NCI-H2227 (cell line): ENCODE measurements around the gene LEFTY1.
"Not testable (repeated sequence)": the region's sequence is repeated elsewhere in the genome, so short reads cannot be mapped to it uniquely, and the experiment has no call there.

Experiments used
- DNase-seq: peaks from one replicate; lab custom pipeline; 2025; ENCODE audit not compliant: unreplicated experiment; lab: John Stamatoyannopoulos, UW

The LEFTY1 gene

DNA sequence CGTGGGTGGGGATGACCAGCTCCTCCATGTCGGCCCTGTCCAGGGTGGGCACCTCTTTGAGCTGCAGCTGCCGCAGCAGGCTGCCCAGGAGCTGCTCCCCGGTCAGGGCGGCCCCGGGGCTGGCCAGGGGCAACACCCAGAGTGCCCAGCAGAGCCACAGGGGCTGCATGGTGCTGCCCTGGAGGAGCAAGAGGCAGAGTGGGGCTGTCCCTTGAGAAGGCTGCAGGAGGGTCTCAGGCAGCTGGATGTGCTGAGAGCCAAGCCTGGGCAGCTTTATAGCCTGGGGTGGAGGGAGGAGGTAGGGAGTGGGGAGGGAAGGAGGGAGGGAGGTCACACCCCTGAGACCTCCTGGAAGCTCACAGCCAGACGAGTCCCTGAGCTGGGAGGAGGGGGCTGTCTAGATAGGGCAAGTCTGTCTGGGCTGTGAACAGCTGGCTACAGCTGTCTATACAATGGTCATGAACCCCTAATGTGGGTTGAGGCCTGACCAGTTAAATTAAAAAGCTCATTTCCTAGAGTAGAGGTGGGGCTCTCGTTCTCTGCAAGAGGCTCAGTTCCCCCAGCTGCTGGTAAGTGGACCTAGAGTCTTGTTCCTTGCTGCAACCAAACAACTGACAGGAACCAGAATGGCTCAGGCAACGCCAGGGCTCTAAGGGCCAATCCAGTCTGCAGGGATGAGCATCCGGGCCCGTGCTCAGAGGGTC is at the start of gene LEFTY1:
TSS of gene LEFTY1 (minus strand) at position 249 of the 704 bp plus-strand sequence. CDS start at position 169, 80 bp downstream.
- DNase-seq: no peak

DNA sequence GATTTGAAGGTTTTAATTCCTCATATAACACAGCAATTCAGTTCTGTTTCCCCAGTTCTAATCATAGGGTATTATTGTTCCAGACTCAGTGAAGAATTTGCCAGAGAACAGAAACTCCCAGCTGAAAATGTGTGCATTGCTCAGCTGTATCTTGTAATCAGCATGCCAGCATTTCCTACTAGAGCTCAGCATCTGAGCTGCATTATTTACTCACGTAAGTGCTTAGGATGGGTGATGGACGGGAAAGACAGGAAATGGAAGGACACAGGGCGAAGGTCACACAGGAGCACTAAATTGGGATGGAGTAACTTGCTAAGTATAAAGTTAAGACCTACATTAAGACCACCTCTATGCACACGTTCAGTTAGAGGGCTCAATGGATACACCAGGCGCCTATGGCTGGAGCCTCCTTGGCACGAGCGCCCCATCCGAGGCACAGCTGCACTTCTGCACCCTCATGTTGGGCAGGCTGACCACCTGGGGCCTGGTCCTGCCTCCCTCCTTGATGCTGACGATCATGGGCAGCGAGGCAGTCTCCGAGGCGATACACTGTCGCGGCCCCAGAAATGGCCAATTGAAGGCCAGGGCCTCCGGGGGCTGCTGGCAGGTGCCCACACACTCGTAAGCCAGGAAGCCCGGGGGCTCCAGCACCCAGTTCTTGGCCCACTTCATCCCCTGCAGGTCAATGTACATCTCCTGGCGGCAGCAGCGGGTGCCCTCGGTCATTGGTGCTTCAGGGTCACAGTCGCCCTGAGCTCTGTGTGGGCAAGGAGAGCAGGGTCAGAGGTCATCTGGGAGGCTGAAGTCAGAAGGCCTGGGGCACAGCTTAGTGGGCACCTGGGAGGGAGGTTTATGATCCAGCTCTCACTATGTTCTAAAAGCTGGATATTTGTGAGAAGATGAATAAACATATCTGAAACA is 48.4 kb upstream of the LEFTY1 start:
- no peak for DNase-seq

- no peak for DNase-seq
These were observed 47.6 kb upstream of the LEFTY1 start for GRCh38 chr1:225936523-225936922.

- DNase-seq: not testable (repeated sequence)
These were observed 47.1 kb upstream of the LEFTY1 start for GRCh38 chr1:225936086-225936485.

GRCh38 chr1:225934711-225935110 is 45.8 kb upstream of the LEFTY1 start:
- DNase-seq: no peak

DNA sequence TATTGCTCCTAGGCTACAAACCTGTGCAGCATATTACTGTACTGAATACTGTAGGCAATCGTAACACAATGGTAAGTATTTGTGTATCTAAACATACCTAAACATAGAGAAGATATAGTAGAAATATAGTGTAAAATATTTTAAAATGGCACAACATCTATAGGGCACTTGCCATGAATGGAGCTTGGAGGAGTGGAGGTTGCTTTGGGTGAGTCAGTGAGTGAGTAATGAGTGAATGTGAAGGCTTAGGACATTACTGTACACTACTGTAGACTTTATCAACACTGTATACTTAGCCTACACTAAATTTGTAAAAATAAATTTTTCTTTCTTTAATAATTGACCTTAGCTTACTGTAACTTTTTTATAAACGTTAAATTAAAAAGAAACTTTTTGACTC is 44.1 kb upstream of the LEFTY1 start:
- DNase-seq: no peak

- no peak for DNase-seq
These were observed 42.6 kb upstream of the LEFTY1 start for GRCh38 chr1:225931270-225932136.

DNA sequence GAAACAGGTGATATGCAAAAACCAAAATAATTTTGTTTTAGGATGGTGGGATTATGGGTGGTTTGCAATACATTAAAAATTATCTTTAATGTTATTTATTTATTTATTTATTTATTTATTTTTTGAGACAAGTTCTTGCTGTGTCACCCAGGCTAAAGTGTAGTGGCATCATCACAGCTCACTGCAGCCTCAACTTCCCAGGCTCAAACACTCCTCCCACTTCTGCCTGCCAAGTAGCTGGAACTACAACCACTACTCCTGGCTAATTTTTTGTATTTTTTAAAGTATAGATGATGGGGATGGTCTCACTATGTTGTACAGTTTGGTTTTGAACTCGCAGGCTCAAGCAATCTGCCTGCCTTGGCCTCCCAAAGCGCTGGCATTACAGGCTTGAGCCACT is 41.6 kb upstream of the LEFTY1 start:
- DNase-seq: no peak

DNA sequence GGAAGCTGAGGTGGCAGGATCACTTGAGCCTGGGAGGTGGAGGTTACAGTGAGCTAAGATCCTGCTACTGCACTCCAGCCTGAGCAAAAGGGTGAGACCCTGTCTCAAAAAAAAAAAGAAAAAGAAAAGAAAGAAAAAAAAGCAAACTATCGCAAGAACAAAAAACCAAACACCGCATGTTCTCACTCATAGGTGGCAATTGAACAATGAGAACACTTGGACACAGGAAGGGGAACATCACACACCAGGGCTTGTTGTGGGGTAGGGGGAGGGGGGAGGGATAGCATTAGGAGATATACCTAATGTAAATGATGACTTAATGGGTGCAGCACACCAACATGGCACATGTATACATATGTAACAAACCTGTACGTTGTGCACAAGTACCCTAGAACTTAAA is 40.5 kb upstream of the LEFTY1 start:
- not testable (repeated sequence) for DNase-seq

- no peak for DNase-seq
These were observed 39.5 kb upstream of the LEFTY1 start for GRCh38 chr1:225928186-225929175.

DNA sequence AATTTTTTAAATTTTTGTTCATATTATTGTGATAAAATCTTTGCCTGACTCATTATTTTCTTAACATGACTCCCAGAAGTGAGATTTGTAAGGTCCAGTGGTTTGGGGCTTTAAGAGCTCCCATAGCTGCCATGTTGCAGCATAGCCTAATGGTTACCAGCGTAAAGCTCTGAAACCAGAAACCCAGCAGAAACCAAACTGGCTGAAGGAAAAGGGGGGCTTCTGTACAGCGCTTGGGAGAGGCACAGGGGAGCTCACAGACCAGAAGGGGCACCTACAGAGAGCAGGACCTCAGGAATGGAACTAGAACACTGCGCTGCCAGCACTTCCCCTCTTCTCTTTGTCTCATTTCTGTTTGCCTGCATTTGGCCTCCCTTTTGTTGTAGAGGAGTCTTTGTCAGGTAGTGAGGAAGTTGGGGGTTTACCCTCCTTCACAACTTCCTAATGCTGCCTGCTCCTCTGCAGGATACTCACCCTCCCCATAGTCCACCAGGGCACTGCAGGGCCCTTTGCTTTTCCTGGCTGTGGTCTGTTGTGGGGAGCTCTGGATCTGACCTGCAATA is 37.7 kb upstream of the LEFTY1 start:
- no peak for DNase-seq

DNA sequence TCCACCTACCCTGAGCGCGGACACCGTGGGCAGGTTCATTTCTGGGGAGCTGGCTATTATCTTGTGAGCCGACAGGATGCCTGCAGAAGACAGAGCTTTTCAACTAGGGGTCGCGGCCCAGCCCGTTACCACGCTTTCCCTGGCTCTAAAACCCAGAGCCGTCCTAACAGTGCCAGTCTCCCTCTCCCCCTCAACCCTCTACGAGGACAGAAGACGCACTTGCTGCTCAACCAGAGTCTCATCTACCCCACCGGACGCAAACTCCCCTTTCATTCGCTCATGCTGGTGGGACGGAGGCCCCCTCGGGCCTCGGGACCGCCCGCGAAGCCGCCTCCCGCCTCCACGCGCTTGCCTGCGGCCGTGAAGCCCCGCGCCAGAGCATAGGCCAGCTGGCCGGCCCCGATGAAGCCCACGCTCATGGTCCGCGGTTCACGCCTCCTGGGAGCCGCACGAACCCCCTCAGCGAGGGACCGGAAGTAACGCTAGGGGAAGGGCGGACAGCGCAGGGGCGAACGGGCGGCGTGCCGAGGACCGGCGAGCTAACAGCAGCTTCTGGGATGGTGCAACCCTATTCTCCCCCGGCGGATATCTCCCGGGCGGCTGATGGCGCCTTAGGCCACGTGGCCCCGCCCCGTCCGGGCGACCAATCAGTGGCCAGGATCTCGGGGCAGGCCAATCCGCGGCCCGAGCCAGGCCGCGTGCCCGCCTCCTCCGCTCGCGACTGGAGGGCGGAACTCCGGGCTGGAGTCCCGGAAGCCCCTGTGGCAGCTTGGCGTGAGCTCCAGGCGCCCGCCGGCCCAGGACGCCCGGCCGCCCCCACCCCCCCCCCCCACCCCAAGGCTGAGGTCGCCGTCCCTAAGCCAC is 35.0 kb upstream of the LEFTY1 start, which contains the start of gene PYCR2:
TSS of gene PYCR2 (minus strand) at position 559 of the 864 bp plus-strand sequence. CDS start at position 419, 140 bp downstream.
- peak; percentile 98 for DNase-seq

DNA sequence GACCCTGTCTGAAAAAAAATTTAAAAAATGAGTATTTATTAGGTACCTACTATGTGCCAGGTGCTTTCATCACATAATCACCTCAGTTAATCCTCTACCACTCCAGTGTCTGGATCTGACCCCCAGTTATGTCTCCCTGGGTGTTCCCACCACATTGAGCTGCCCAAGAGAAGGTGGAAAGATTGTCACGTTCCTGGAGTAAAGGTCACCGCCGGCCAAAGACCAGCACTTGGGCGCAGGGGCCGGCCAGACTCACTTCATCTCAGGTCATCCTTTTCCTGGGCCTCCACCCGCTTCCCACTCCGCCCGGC is 34.4 kb upstream of the LEFTY1 start:
- no peak for DNase-seq

- no peak for DNase-seq
These were observed 33.1 kb upstream of the LEFTY1 start for GRCh38 chr1:225921734-225922709.

- no peak for DNase-seq
These were observed 31.0 kb upstream of the LEFTY1 start for GRCh38 chr1:225919906-225920305.

- no peak for DNase-seq
These were observed 29.3 kb upstream of the LEFTY1 start for GRCh38 chr1:225918280-225918679.

GRCh38 chr1:225917536-225917935 is 28.6 kb upstream of the LEFTY1 start:
- no peak for DNase-seq

- no peak for DNase-seq
These were observed 28.2 kb upstream of the LEFTY1 start for GRCh38 chr1:225917101-225917500.
